D341Med (cell line): Measurements from ENCODE around the gene KCNJ10.

ENCODE experiments used
- DNase-seq: peaks from one replicate; pipeline ENCODE4 v3.0.0; 2012; ENCODE audit warnings: low spot score

Gene KCNJ10

GRCh38 chr1:160098852-160099561 lies 29.0 kb upstream of the KCNJ10 start:
- DNase-seq: peak; percentile 99

- peak; percentile 94 for DNase-seq
Observed at GRCh38 chr1:160097911-160098851, 28.2 kb upstream of the KCNJ10 start, which contains the start of gene IGSF8. IGSF8 (minus strand) TSS chr1:160098619; CDS start chr1:160098472, 147 bp downstream.

GRCh38 chr1:160097151-160097910 lies 27.4 kb upstream of the KCNJ10 start:
- DNase-seq: no peak

DNA sequence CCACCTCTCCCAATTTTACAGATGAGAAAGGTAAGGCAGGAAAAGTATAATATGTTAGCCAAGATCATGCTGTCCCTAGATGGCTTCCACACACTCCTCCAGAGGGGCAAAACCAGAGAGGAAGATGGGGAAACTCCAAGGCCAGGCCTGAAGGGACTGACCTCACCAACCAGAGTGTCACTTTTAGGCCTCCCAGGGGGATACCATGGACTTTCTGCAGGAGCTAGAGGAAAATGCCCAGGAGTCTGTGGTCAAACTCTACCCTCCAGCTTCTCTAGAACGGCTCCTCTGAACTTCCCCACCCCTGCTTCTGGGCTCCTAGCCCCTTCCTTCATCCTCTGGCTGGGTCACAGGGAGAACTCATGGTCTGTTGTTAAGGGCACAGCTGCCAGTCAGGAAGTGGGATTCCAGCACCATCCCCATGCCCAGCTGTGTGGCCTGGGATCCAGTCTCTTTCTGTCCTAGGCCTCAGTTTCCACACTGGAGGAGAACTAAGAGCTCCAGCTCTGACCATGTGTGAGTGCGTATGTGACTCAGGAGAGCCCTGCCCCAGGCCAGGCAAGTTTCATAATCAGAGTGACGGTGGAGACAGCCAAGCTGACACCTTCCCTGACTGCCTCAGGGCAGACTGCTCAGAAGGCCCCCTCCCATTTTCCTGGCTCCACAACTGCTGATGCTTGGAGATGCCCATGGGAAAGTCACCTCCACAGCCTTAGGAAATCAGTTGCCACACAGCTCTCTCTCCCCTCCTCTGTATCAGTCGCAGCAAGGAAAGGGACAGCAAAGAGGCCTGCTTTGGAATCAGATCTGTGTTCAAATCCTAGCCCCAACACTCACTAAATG lies 26.5 kb upstream of the KCNJ10 start:
- no peak for DNase-seq

GRCh38 chr1:160095382-160096105 lies 25.6 kb upstream of the KCNJ10 start:
- no peak for DNase-seq

DNA sequence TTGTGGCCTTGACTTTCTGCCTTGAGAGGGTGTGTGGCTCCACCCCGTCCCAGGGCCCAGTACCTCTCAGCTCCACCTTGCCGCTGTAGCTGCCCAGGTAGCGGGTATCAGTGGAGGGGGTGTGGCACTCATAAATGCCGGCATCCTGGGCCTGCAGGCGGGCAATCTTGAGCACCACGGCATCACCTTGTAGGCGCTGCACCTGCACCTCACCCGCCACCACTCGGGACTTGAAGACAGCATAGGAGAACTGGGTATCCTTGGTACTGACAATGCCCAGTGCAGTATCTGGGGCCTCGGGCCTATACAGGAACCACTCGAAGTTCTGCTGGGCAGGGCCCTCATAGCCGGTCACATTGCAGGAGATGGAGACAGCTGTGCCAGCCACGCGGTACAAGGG lies 24.8 kb upstream of the KCNJ10 start:
- no peak for DNase-seq

- no peak for DNase-seq
Observed at GRCh38 chr1:160094291-160094625, 24.3 kb upstream of the KCNJ10 start.

DNA sequence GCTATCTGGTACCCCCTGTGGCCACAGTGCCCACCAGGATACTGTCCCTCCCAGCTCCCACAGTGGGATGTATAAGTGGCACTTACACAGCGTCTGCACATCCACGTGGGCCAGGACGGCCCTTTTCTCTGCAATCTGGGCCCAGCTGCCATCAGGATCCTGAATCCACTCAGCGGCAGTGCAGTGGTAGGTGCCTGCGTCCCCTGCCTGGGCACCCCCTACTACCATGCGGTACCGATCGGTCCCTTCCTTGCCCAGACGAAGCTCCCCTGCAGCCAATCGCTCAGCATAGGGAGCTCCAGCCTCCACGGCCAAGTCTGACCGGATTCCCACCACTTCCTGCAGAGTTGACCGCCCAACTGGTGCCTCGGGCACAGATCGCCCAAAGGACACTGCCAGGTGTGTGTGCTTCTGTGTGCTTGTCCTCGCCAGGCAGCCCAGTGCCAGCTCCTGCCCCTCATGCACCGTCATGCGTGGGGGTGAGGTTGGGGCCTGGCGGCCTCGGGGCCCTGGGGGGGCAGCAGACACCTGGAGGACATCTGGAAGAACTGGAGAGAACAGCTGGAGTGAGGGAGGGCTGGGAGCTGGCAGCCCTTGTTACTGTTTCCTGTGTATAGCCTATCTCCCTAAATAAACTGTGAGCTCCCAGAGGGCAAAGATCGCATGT lies 23.8 kb upstream of the KCNJ10 start:
- no peak for DNase-seq

DNA sequence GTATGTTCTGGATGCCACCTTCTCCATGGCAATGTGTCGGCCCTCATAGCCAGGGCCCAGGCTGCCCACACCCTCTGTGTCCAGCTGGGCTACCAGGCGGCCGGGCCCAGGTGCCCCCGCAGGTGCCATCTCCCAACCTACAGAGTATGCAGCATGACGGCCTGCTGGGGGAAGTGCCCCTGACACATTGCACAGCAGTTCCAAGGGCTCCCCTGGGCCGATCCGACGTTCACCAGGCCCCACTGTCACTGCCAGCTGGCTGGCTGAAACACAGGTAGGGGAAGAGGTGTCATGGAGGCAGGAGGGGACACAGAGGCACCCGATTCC lies 23.1 kb upstream of the KCNJ10 start:
- DNase-seq: no peak

DNA sequence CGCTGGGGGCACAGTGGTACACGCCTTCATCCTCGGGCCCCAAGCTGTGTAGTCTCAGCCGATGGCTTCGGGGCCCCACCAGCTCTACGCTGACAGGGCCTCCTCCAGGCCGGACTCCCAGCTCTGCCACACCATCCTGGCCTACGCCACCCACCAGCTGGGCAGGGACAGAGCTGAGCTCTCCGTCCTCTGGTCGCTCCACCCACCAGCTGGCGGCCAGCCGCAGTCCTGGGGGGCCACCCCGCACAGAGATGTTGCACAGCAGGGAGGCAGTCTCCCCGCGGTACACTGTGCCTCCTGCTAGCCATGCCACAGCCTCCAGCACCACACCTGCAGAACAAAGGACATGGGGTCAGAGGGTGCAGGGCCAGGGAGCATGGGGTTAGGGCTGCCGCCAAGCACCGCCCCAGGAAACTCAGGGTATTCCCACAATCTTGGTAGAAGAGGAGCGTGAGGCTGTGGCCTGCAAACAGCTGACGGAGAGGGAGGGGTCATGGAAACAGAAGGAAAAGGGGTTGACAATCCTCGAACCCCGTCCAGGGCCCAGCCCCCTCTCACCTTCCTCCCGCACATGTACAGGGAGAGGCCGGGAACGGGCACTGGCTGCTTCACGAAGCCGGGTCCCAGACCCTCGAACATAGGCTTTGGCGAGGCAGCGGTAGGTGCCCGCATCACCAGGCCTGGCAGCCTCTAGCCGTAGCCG lies 22.6 kb upstream of the KCNJ10 start:
- no peak for DNase-seq

- DNase-seq: no peak
Observed at GRCh38 chr1:160091666-160092223, 21.8 kb upstream of the KCNJ10 start.

- DNase-seq: no peak
Observed at GRCh38 chr1:160090760-160091159, 20.8 kb upstream of the KCNJ10 start.

DNA sequence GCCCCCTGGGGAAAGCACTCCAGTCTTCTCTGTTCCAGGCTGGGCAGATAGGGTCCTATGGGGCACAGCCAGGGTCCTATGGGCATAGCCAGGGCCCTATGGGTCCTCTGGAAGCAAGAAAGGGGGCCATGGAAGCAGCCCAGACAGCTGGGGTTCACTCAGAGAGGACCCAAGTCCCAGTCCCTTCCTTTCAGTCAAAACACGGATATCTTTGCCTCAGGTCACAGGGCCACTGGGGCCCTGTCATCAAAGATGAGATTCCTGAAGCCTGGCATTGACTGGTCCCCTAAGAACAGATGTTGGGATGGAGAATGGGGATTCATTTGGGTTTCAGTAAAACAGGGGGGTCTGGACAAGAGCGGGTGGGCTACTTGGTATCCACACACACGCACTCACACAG lies 19.9 kb upstream of the KCNJ10 start:
- no peak for DNase-seq

DNA sequence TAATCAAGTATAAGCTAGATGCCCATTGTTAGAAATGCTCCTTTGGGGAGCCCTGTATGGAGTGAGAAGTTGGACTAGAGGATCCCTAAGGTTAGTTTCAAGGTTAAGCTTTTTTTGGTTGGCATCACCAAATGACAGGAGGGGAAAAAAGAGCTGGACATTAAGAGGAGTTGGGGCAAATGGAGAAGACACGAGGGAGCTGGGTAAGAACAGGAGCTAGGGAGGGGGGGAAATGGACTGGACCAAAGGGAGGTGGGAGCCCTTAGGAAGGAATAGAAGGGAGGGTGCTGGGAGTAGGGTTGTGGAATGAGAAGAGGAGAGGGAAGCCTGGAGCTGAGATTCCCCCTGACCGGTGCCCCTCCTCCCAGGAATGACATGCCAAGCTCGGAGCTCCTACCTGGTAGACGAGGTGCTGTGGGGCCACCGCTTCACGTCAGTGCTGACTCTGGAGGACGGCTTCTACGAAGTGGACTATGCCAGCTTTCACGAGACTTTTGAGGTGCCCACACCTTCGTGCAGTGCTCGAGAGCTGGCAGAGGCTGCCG lies 17.2 kb upstream of the KCNJ10 start:
- no peak for DNase-seq

DNA sequence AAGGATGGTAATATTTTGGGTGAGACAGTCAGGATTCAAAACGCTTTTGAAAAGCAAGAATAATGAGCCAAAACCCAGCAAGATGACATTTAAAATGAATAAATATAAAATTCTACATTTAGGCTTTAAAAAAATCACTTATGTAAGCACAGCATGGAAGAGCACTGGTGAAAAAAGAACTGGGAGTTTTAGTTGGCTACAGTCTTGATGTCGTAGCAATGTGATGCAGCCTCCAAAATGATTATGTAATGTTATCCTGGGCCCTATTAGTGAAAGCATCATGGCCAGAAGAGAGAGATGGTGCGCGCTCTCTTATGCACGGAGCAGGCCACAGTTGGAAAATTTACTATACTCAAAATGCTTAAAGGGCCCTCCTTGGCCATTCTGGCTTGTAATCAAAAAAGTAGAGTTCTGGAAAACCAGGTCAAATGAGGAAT lies 16.5 kb upstream of the KCNJ10 start:
- no peak for DNase-seq

GRCh38 chr1:160085686-160086455 lies 15.9 kb upstream of the KCNJ10 start:
- DNase-seq: peak; percentile 92

DNA sequence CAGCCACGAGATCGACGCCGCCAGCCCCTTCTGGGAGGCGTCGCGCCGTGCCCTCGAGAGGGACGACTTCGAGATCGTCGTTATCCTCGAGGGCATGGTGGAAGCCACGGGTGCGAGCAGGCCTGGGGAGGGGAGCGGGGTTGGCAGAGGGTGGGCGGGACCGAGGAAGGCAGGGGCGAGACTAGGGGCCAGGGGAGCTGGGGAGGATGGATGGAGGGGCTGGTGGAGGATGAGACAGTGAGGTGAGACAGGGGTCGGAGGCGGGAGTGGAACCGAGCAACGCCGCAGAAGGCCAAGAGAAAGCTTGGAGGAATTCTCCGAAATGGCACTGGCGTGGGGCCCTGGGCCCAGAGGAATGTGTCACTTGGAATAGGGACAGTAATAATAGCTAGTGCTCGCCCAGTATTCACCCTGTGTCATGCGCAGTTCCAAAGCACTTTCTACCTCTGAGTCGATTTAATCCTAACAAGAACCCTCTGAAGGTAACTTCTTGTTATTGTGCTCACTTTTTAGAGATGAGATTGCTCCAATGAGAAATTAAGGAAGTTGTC lies 14.9 kb upstream of the KCNJ10 start:
- no peak for DNase-seq
